H1 (cell line): ENCODE results near the gene MYOM3. TPM values are rescaled to one million over a fixed set of nuclear protein-coding genes. Genes with fewer than 3 reads are reported as not detected.

Experiments used
- CTCF ChIA-PET: fragments of 300-600 bp; sonication (Branson Sonifier 250); formaldehyde crosslinking; loops from one replicate; lab custom pipeline; 2021; ENCODE audit not compliant: partially characterized antibody; lab: Charles Lee
- POLR2A ChIA-PET: fragments of 300-600 bp; sonication (Branson Sonifier 250); formaldehyde crosslinking; loops from one replicate; lab custom pipeline; 2021; ENCODE audit warnings: inconsistent platforms; ENCODE audit not compliant: partially characterized antibody; lab: Charles Lee
- DNase-seq, 2 experiments: peaks; one replicate each; pipeline versions ENCODE4 v3.0.0 to v3.0.0-alpha.2; 2010 to 2022; ENCODE audit warnings: low spot score in 2 of 2, low read depth in 1 of 2, mixed read lengths in 1 of 2
- FAIRE-seq: peaks from 2 replicates; lab custom pipeline; 2011; peaks lifted over from hg19 to GRCh38; lab: Jason Lieb, UNC
- H2AFZ ChIP-seq: 2 replicates; pipeline ENCODE4 v1.8.1; 2012; ENCODE audit warnings: low read length, inconsistent platforms
- H2AK5ac ChIP-seq: 2 replicates; pipeline ENCODE4 v1.6.1; 2013; ENCODE audit warnings: low read depth, low read length
- H2BK120ac ChIP-seq: replicated peaks from 2 replicates; pipeline ENCODE3; 2013; ENCODE audit warnings: low read depth, low read length, inconsistent platforms
- H2BK12ac ChIP-seq: 2 replicates; pipeline ENCODE4 v1.6.1; 2013; ENCODE audit warnings: low read depth, low read length
- H2BK15ac ChIP-seq: 2 replicates; pipeline ENCODE4 v1.6.1; 2013; ENCODE audit warnings: low read length
- H2BK20ac ChIP-seq: 2 replicates; pipeline ENCODE4 v1.6.1; 2013; ENCODE audit warnings: low read length
- H2BK5ac ChIP-seq: 2 replicates; pipeline ENCODE4 v1.6.1; 2013; ENCODE audit warnings: low read depth, low read length
- H3K14ac ChIP-seq: 2 replicates; pipeline ENCODE4 v1.6.1; 2013; ENCODE audit warnings: inconsistent platforms; ENCODE audit not compliant: insufficient read length
- H3K18ac ChIP-seq: 2 replicates; pipeline ENCODE4 v1.6.1; 2013; ENCODE audit warnings: low read length; ENCODE audit errors: extremely low read depth
- H3K23ac ChIP-seq: 2 replicates; pipeline ENCODE4 v1.6.1; 2013; ENCODE audit warnings: inconsistent platforms; ENCODE audit not compliant: insufficient read length
- H3K23me2 ChIP-seq: 2 replicates; pipeline ENCODE4 v1.6.1; 2013; ENCODE audit warnings: low read depth, low read length
- H3K27ac ChIP-seq: 2 replicates; pipeline ENCODE4 v1.6.1; 2011; ENCODE audit warnings: low read depth, low read length, inconsistent platforms
- H3K27me3 ChIP-seq, 4 experiments: replicated peaks in 1 of 4; 1 replicate in 1 of 4; 2 replicates in 3 of 4; pipeline versions ENCODE4 v1.6.1 to v1.8.1; 2011 to 2013; ENCODE audit warnings: low read length in 3 of 4, mild to moderate bottlenecking in 3 of 4, inconsistent platforms in 2 of 4, mixed read lengths in 2 of 4, moderate library complexity in 1 of 4; ENCODE audit not compliant: control insufficient read depth in 3 of 4, insufficient read depth in 3 of 4; ENCODE audit errors: extremely low read depth in 1 of 4
- H3K36me3 ChIP-seq, 4 experiments: 2 replicates each; pipeline versions ENCODE4 v1.6.1 to v1.8.1; 2011 to 2013; ENCODE audit warnings: mild to moderate bottlenecking in 4 of 4, low read length in 3 of 4, moderate library complexity in 2 of 4, control low read depth in 1 of 4, inconsistent platforms in 1 of 4; ENCODE audit not compliant: insufficient read depth in 4 of 4, control insufficient read depth in 2 of 4
- H3K4ac ChIP-seq: replicated peaks from 2 replicates; pipeline ENCODE3; 2013; ENCODE audit warnings: low read length, low read depth, mixed read lengths, inconsistent platforms; ENCODE audit not compliant: insufficient read length
- H3K4me1 ChIP-seq, 4 experiments: replicated peaks in 1 of 4; 1 replicate in 1 of 4; 2 replicates in 3 of 4; pipeline versions ENCODE4 v1.6.1 to v1.8.1; 2011 to 2013; ENCODE audit warnings: low read length in 3 of 4, inconsistent platforms in 2 of 4, mixed read lengths in 1 of 4; ENCODE audit not compliant: insufficient read depth in 4 of 4, control insufficient read depth in 3 of 4
- H3K4me2 ChIP-seq, 2 experiments: 2 replicates each; pipeline versions ENCODE4 v1.6.1 to v1.8.1; 2011 to 2013; ENCODE audit warnings: low read depth in 2 of 2, low read length in 2 of 2, control low read depth in 1 of 2, inconsistent platforms in 1 of 2, mild to moderate bottlenecking in 1 of 2; ENCODE audit not compliant: insufficient read depth in 1 of 2
- H3K4me3 ChIP-seq, 4 experiments: fragments of 200-600, 300-600 bp in 1 of 4; sonication (generic), shearing (Covaris generic), sonication (Bioruptor Twin) in 1 of 4; 2 replicates each; pipeline versions ENCODE4 v1.5.1 to v1.8.1; 2011 to 2016; ENCODE audit warnings: low read length in 4 of 4, low read depth in 3 of 4, control low read depth in 2 of 4, inconsistent platforms in 2 of 4, mild to moderate bottlenecking in 2 of 4, mixed read lengths in 1 of 4, moderate library complexity in 1 of 4; ENCODE audit not compliant: insufficient read depth in 2 of 4; ENCODE audit errors: extremely low read depth in 1 of 4
- H3K56ac ChIP-seq: replicated peaks from 2 replicates; pipeline ENCODE3; 2013; ENCODE audit warnings: low read depth, mild to moderate bottlenecking, mixed read lengths, low read length, inconsistent platforms; ENCODE audit not compliant: insufficient read length
- H3K79me1 ChIP-seq: 2 replicates; pipeline ENCODE4 v1.6.1; 2013; ENCODE audit warnings: low read depth, low read length, control low read depth
- H3K79me2 ChIP-seq, 2 experiments: 2 replicates each; pipeline versions ENCODE4 v1.6.1 to v1.8.1; 2012 to 2013; ENCODE audit warnings: low read length in 2 of 2, mild to moderate bottlenecking in 2 of 2, inconsistent platforms in 1 of 2; ENCODE audit not compliant: insufficient read depth in 2 of 2, control insufficient read depth in 1 of 2
- H3K9ac ChIP-seq, 4 experiments: replicated peaks in 1 of 4; 1 replicate in 1 of 4; 2 replicates in 3 of 4; pipeline versions ENCODE4 v1.6.1 to v1.8.1; 2011 to 2013; ENCODE audit warnings: low read depth in 3 of 4, low read length in 3 of 4, control low read depth in 2 of 4, mild to moderate bottlenecking in 2 of 4, moderate library complexity in 2 of 4, inconsistent platforms in 1 of 4; ENCODE audit errors: extremely low read depth in 1 of 4
- H3K9me3 ChIP-seq, 2 experiments: 2 replicates each; pipeline versions ENCODE4 v1.6.1 to v1.8.1; 2012 to 2013; ENCODE audit warnings: mild to moderate bottlenecking in 2 of 2, moderate library complexity in 2 of 2, control low read depth in 1 of 2, inconsistent platforms in 1 of 2, low read depth in 1 of 2, low read length in 1 of 2, mixed read lengths in 1 of 2; ENCODE audit not compliant: insufficient read depth in 2 of 2
- H4K20me1 ChIP-seq, 2 experiments: replicated peaks in 1 of 2; 2 replicates each; pipeline versions ENCODE3 to v1.8.1; 2011 to 2013; ENCODE audit warnings: inconsistent platforms in 2 of 2, low read length in 2 of 2, mild to moderate bottlenecking in 1 of 2; ENCODE audit not compliant: insufficient read depth in 2 of 2, control insufficient read depth in 1 of 2
- H4K5ac ChIP-seq: 2 replicates; pipeline ENCODE4 v1.6.1; 2013; ENCODE audit warnings: low read length, low read depth, mixed read lengths, inconsistent platforms; ENCODE audit not compliant: insufficient read length
- H4K8ac ChIP-seq: 2 replicates; pipeline ENCODE4 v1.8.0; 2013; ENCODE audit warnings: mild to moderate bottlenecking, moderate library complexity, low read length, inconsistent platforms; ENCODE audit not compliant: insufficient read depth; ENCODE audit errors: extremely low read depth
- H4K91ac ChIP-seq: replicated peaks from 2 replicates; pipeline ENCODE3; 2013; ENCODE audit warnings: low read length, mixed read lengths, inconsistent platforms; ENCODE audit not compliant: insufficient read length
- ATF3 ChIP-seq: IDR thresholded peaks from 2 replicates; pipeline ENCODE4 v1.6.1; 2011; ENCODE audit warnings: low read depth, mild to moderate bottlenecking, low read length; ENCODE audit not compliant: insufficient read depth
- CTCF ChIP-seq, 3 experiments: IDR thresholded peaks; 1 replicate in 2 of 3; 2 replicates in 1 of 3; pipeline versions ENCODE4 v1.5.1 to v1.6.1; 2011; ENCODE audit warnings: low read length in 3 of 3, mild to moderate bottlenecking in 3 of 3, inconsistent platforms in 2 of 3, low read depth in 1 of 3, moderate library complexity in 1 of 3; ENCODE audit not compliant: insufficient read depth in 1 of 3; ENCODE audit errors: control extremely low read depth in 1 of 3
- GTF2F1 ChIP-seq: IDR thresholded peaks from 2 replicates; pipeline ENCODE4 v1.6.1; 2012; ENCODE audit warnings: low read depth, low read length, improper control_type of control experiment, borderline replicate concordance
- JUN ChIP-seq: IDR thresholded peaks from 2 replicates; pipeline ENCODE4 v1.6.1; 2011; ENCODE audit warnings: low read depth, mild to moderate bottlenecking, improper control_type of control experiment, low read length
- POU5F1 ChIP-seq: IDR thresholded peaks from 2 replicates; pipeline ENCODE4 v1.6.1; 2011; ENCODE audit warnings: low read depth, mild to moderate bottlenecking, low read length, moderate library complexity
- SIRT6 ChIP-seq: IDR thresholded peaks from one replicate; pipeline ENCODE4 v1.7.1; 2012; ENCODE audit warnings: low read length, inconsistent platforms
- SUZ12 ChIP-seq: fragments of 200-600 bp; sonication (generic); IDR thresholded peaks from 2 replicates; pipeline ENCODE4 v1.6.1; 2012; ENCODE audit warnings: mild to moderate bottlenecking, inconsistent platforms, low read length, moderate library complexity, mixed read lengths
- TAF7 ChIP-seq: optimal IDR thresholded peaks from 2 replicates; pipeline ENCODE3; 2011; ENCODE audit warnings: low read depth, mild to moderate bottlenecking, inconsistent platforms, low read length, moderate library complexity, borderline replicate concordance
- TBP ChIP-seq: IDR thresholded peaks from 2 replicates; pipeline ENCODE4 v1.6.1; 2011; ENCODE audit warnings: low read depth, low read length, improper control_type of control experiment
- WGBS, 2 experiments: shearing (Covaris generic) in 1 of 2; methylation state at CpG; one replicate each; pipeline versions ENCODE4 v1.1.6 to v1.1.7; 2013 to 2015; ENCODE audit warnings: low lambda C conversion rate in 2 of 2, mixed read lengths in 2 of 2, inconsistent platforms in 1 of 2, low coverage in 1 of 2, missing lambda C conversion rate in 1 of 2; ENCODE audit not compliant: insufficient replicate concordance in 2 of 2, insufficient coverage in 1 of 2, insufficient read length in 1 of 2; ENCODE audit errors: extremely low coverage in 1 of 2, missing lambda C conversion rate in 1 of 2; 5-methylcytosine and 5-hydroxymethylcytosine counted together
- polyA plus RNA-seq, 7 experiments: library from polyadenylated mRNA; depleted of rRNA in 3 of 7; stranded (reverse) in 5 of 7; unstranded in 2 of 7; fragments of >200 nt in 5 of 7; fragments of 200-250 nt in 2 of 7; gene quantifications; 1 replicate in 5 of 7; 2 replicates in 1 of 7; 4 replicates in 1 of 7; pipeline versions ENCODE4 v1.2.1 to v1.2.3, GENCODE V29; 2011 to 2013; ENCODE audit warnings: missing spikeins in 2 of 7, mixed read lengths in 2 of 7
- total RNA-seq: library from RNA; stranded (reverse); fragmentation: NEBNext Ultra II Directional; extraction: Animal tissue kit (Norgen Biotek cat#: 25700); gene quantifications from 2 replicates; pipeline ENCODE4 v1.2.1, GENCODE V29; 2021

The MYOM3 gene
- total and polyA plus RNA-seq, 2 of the 8 experiments (the other 6 are each of a cell fraction or from before 2014, with no cell fraction given): 0.08 to 0.09 TPM

GRCh38 chr1:24060482-24060881, 51.5 kb downstream of the MYOM3 start:
- Histone ChIP-seq H3K4me3 (no peak overlapping the region), H2AK5ac (no peak overlapping the region), H4K5ac (no peak overlapping the region), H3K27ac (no peak overlapping the region), H2BK120ac (no peak overlapping the region), H3K79me2 (no peaks in the 10 kb centered on the region), H3K4me2 (no peak overlapping the region), H4K91ac (no peak overlapping the region), H3K9me3 (0 out of 4 replicates have a peak, but pooled peaks cover 0 to 7% of the 10 kb centered on the region in 2 experiments), H3K14ac (no peak overlapping the region), H3K56ac (no peak overlapping the region), H2BK5ac (no peak overlapping the region), H3K18ac (no peak overlapping the region), H3K9ac (no peak overlapping the region), H2BK20ac (no peak overlapping the region), H3K27me3 (no peaks in the 10 kb centered on the region), H2BK15ac (no peak overlapping the region), H3K36me3 (no peaks in the 10 kb centered on the region), H2BK12ac (no peak overlapping the region), H3K4me1 (no peaks in the 10 kb centered on the region), H2AFZ (no peak overlapping the region; the same call in 1 of the 2 replicates), H3K4ac (no peak overlapping the region), H3K79me1 (no peaks in the 10 kb centered on the region), H4K20me1 (no peaks in the 10 kb centered on the region), H3K23me2 (no peaks in the 10 kb centered on the region), H3K23ac (no peak overlapping the region), H4K8ac (no peak overlapping the region)
- POLR2A ChIA-PET: interaction anchor here (0.9 to 1.2 kb wide), 2 partner anchors 8 to 80 kb away, joined by 3 read pairs; partner anchors contain the start of gene SRSF10
- WGBS, 2 experiments: 91% methylated on average over 13 of the region's 13 CpGs; no CpG with 5 or more reads in 1 of the 2 experiments
- DNase-seq (no peak), FAIRE-seq (no peak)
- CTCF ChIA-PET: interaction anchor here (0.6 to 2.0 kb wide), 7 partner anchors 10 to 515 kb away, joined by 3 to 9 read pairs (median 4); no protein-coding TSS in a partner anchor
- TF ChIP-seq ATF3 (no peak), SUZ12 (no peak), TAF7 (no peak), GTF2F1 (no peak), POU5F1 (no peak), TBP (no peak), SIRT6 (no peak), CTCF (IDR thresholded peaks at IDR 0.05; ENCODE audit: control extremely low read depth in 1 of 3, insufficient read depth in 1 of 3, low read depth in 1 of 3, low read length in 3 of 3) (no peak), JUN (no peak)
